Left colon (tissue), 2 donors: ENCODE data around the gene LCN1. TPM values are rescaled to one million over a fixed set of nuclear protein-coding genes. Genes with fewer than 3 reads are reported as not detected.

Experiments
- ATAC-seq: fragments of 200-7000 bp; cut with Tn5 transposase; one replicate; pipeline ENCODE4 v1.9.1; 2020; ENCODE audit warnings: mild to moderate bottlenecking, moderate library complexity
- DNase-seq, 2 donors: peaks; one replicate each; pipeline ENCODE4 v3.0.0-alpha.2; 2020
- intact Hi-C, 2 donors: fragments of 100-400 bp; cut with DNase I in 1 of 2; cut with micrococcal nuclease in 1 of 2; formaldehyde crosslinking; loops; one replicate each; pipeline versions ENCODE4 v1.11.2 to v1.14.0; 2022; cut with DNase I, micrococcal nuclease
- total RNA-seq, 2 donors: library from RNA; stranded (reverse); fragmentation: NEBNext Ultra II Directional; extraction: Animal tissue kit (Norgen Biotek cat#: 25700); gene quantifications; one replicate each; pipeline ENCODE4 v1.2.1, GENCODE V29; 2021
- donor health status: DM: no; HTN: no; CAD: no.
- donor health status: DM: yes; HTN: yes; CAD: no.

LCN1 gene
- total RNA-seq, 2 donors from 2014 or later: not detected

- no peak for ATAC-seq
- intact Hi-C loops: no loop called here
- no peak for DNase-seq
Observed at GRCh38 chr9:135555203-135555602, 34.0 kb downstream of the LCN1 start.

DNA sequence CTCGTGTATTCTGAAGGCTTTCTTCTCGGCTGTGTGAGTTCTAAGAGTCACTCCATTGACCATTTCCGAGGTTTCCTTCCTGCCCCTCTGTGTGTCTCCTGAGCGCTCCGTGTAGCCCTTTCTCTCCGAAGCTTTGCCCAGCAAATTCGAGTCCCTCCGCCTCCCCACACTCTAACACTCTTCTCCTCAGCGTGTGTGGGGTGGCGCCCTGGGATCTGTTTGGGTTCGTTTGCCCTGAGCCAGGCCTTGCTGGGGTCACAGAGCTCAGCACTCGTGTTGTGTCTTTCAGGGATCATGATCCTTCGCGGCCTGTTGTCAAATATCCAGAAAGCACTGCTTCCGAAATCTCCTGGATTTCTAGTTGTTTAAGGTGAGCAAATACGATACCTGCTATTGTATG is 34.7 kb downstream of the LCN1 start:
- ATAC-seq (no peak), DNase-seq (no peak)
- intact Hi-C loops: no loop called here

GRCh38 chr9:135559606-135560005 is 38.4 kb downstream of the LCN1 start:
- intact Hi-C loops: no loop called here
- no peak for ATAC-seq
- no peak for DNase-seq

GRCh38 chr9:135561391-135562234 is 40.4 kb downstream of the LCN1 start, which contains the start of gene PAEP:
Gene PAEP, plus strand, starts transcription at chr9:135561756.
- intact Hi-C loops: no loop called here
- DNase-seq: no peak
- no peak for ATAC-seq

DNA sequence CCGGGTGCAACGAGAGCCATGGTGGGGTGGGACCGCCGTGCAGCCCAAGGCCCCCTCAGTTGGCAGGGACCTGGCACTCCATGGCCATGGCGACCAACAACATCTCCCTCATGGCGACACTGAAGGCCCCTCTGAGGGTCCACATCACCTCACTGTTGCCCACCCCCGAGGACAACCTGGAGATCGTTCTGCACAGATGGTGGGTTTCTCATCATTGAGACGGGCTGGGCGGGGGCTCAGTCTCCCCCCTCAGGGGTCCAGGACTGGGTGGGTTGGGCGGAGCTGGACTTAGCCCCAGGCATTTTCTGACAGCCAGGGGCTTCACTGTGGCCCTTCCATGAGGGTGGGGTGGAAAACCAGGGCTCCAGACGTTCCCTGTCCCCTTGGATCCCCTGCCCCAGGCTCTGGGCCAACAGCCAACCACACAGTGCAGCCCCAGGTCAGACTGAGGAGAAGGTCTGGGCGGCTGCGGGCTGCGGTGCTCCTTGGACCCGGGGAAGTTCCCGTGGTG is 41.0 kb downstream of the LCN1 start:
- ATAC-seq (no peak), DNase-seq (no peak)
- intact Hi-C loops: no loop called here

DNA sequence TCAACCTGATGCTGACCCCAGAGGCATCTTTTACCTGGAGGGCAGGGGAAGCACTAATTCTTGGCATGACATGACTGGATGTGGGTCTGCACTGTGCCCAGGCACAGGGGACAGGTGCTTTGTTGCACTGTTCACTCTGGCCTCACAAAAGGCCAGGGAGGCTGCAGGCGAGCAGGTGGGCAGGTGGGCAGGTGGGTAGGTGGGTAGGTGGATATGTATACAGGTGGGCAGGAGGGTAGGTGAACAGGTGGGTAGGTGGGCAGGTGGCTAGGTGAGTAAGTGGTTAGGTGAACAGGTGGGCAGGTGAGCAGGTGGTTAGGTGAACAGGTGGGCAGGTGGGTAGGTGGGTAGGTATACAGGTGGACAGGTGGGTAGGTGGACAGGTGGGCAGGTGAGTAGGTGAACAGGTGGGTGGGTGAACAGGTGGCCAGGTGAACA is 41.8 kb downstream of the LCN1 start:
- no peak for ATAC-seq
- no peak for DNase-seq
- intact Hi-C loops: no loop called here

DNA sequence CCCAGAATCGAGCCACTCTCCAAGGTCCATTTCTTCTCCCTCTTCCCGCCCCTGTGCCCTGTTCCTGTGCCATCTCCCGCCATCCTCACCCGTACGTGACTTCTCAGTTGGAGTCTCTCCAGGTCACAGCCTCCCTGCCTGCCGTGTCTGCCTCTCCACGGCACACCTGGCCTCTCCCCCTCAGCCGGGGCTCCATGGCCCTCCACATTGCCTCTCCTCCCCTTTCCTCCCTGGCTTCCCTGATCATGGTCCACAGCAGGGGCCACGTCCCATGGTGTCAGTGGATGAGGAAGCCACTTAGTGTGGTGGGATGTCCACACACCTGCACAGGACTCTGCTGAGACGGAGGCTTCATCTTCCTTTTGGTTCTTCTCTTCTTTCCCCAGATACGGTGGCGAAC is 42.6 kb downstream of the LCN1 start:
- intact Hi-C loops: no loop called here

DNA sequence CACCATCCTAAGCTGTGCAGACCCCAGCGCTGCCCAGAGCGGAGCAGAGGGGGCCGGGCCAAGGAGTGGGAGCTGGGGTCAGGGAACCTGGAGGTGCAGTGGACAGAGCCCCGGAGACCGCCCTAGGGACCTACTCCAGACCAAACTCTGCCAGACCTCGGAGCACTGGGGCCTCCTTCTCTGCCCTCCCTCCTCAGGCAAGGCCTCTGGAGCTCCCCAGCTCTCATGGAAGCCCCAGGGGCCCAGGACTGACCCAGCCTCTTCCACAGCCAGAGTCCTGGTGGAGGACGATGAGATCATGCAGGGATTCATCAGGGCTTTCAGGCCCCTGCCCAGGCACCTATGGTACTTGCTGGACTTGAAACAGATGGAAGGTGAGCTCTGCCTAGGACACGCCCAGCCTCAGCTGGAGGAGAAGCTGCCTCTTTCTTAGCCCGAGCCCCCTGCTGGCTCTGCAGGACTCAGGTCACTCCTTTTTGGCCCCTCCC is 43.9 kb downstream of the LCN1 start:
- DNase-seq (no peak), ATAC-seq (no peak)
- intact Hi-C loops: no loop called here

More for the DNA sequence above, 42.6 kb downstream of the LCN1 start:
- DNase-seq (no peak), ATAC-seq (no peak)

GRCh38 chr9:135565636-135566035 is 44.4 kb downstream of the LCN1 start:
- ATAC-seq: no peak
- DNase-seq: no peak

GRCh38 chr9:135566552-135566951 is 45.3 kb downstream of the LCN1 start:
- no peak for DNase-seq
- ATAC-seq: no peak
- intact Hi-C loops: no loop called here

More at GRCh38 chr9:135565636-135566035, 44.4 kb downstream of the LCN1 start:
- intact Hi-C loops: no loop called here

DNA sequence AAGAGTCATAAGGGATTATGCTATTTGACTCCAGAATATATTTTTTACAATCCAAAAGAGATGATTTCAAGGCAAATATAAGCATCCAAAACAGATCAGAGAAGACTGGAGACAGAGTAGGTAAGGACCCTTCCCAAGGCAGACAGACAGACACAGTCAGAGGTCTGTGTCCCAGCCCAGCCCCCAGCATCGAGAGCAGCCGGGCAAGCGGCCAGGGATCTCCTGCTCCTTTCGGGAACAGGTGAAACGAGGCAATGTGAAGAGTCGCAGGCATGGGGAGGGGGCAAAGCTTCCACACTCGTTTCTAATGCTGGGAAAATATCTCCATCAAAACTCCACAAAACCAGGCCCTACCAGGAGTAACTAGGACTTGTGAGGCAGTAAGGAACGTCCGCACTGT is 46.1 kb downstream of the LCN1 start:
- DNase-seq (no peak), ATAC-seq (no peak)
- intact Hi-C loops: no loop called here

- DNase-seq: no peak
- intact Hi-C loops: no loop called here
- ATAC-seq: no peak
Observed at GRCh38 chr9:135568026-135568425, 46.8 kb downstream of the LCN1 start.

GRCh38 chr9:135570456-135570855 is 49.2 kb downstream of the LCN1 start:
- no peak for DNase-seq
- no peak for ATAC-seq
- intact Hi-C loops: no loop called here

- no peak for DNase-seq
- intact Hi-C loops: no loop called here
Observed at GRCh38 chr9:135572233-135572632, 51.0 kb downstream of the LCN1 start.

GRCh38 chr9:135573124-135573523 is 51.9 kb downstream of the LCN1 start:
- intact Hi-C loops: no loop called here
- ATAC-seq: no peak

More at GRCh38 chr9:135572233-135572632, 51.0 kb downstream of the LCN1 start:
- no peak for ATAC-seq

GRCh38 chr9:135574331-135574730 is 53.1 kb downstream of the LCN1 start:
- intact Hi-C loops: no loop called here
- ATAC-seq (no peak), DNase-seq (no peak)

More at GRCh38 chr9:135573124-135573523, 51.9 kb downstream of the LCN1 start:
- DNase-seq: no peak

DNA sequence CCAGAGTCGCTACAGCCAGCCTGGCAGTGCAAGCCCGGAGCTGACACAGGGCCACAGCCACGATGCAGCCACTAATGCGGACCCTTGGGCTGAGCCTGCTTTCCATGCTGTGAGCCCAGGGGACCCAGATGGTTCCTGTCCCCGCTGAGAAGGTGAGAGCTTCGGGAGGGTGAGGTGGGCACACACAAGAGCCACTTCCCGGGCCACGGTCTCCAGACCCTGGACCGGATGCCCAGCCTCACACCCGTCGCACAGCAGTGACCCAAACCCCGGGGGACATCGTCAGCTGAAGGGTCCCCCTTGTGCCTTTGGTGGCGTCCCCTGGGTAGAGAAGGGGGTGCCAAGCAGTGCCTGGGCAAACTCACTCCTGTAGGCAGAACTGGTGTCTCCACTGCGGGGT is 53.7 kb downstream of the LCN1 start:
- no peak for DNase-seq
- ATAC-seq: no peak
- intact Hi-C loops: no loop called here
